ENCODE data around the gene CXCL8. TPM values are rescaled to one million over a fixed set of nuclear protein-coding genes. Genes with fewer than 3 reads are reported as not detected.

Gene CXCL8
- total RNA-seq, 2 experiments from 2014 or later, result 9.9 to 11.4 TPM

DNA sequence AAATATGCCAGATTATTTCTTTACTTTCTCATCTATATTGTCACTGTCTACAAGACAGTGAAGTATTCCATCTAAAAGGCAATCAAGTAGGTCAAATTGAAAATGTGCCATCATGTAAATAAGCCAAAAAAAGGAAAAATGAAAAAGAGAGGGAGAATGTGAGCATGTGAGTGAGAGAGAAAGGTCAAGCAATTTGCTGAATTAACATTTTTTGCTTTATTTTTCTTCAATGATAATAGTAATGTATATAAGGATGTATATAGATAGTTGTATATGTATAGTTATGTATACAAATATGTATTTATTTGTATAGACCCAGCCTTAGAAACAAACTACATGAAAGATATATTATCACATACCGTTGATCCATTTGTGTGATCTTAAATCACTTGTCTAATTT lies 11.5 kb downstream of the CXCL8 start:
- Histone ChIP-seq H3K4me1 (ENCODE audit: insufficient read depth, low read length) (no peaks in the 10 kb centered on the region), H3K36me3 (ENCODE audit: insufficient read depth, low read length) (no peaks in the 10 kb centered on the region), H3K27me3 (ENCODE audit: control insufficient read depth in 1 of 2, insufficient read depth in 2 of 2, low read length in 2 of 2) (no peaks in the 10 kb centered on the region), H3K4me3 (ENCODE audit: low read length) (no peak overlapping the region), H3K27ac (ENCODE audit: low read depth in 1 of 2, low read length in 2 of 2) (no peak overlapping the region), H3K9me3 (ENCODE audit: control insufficient read depth in 1 of 2, insufficient read depth in 1 of 2, low read length in 2 of 2) (no peaks in the 10 kb centered on the region)
- POLR2A ChIA-PET, result no interaction called here
- intact Hi-C loops (cut with DNase I, micrococcal nuclease), result no loop called here
- Mint-ChIP-seq H3K27ac (no peak overlapping the region), H3K4me3 (no peak overlapping the region), H3K4me1 (ENCODE audit: low read depth) (no peaks in the 10 kb centered on the region), H3K36me3 (ENCODE audit: low read depth) (no peaks in the 10 kb centered on the region), H3K9me3 (no peaks in the 10 kb centered on the region), H3K27me3 (no peaks in the 10 kb centered on the region)
- ATAC-seq (ENCODE audit: poor library complexity), result no peak
- TF ChIP-seq CTCF (IDR thresholded peaks at IDR 0.05), result no peak
- CTCF ChIA-PET, result no interaction called here
- DNase-seq, result no peak

- Histone ChIP-seq H3K36me3 (ENCODE audit: insufficient read depth, low read length) (no peaks in the 10 kb centered on the region), H3K4me1 (ENCODE audit: insufficient read depth, low read length) (no peaks in the 10 kb centered on the region), H3K27ac (ENCODE audit: low read depth in 1 of 2, low read length in 2 of 2) (no peak overlapping the region), H3K9me3 (ENCODE audit: control insufficient read depth in 1 of 2, insufficient read depth in 1 of 2, low read length in 2 of 2) (no peaks in the 10 kb centered on the region), H3K27me3 (ENCODE audit: control insufficient read depth in 1 of 2, insufficient read depth in 2 of 2, low read length in 2 of 2) (no peaks in the 10 kb centered on the region), H3K4me3 (ENCODE audit: low read length) (no peak overlapping the region)
- H3K4me1 Mint-ChIP-seq (ENCODE audit: low read depth), result no peaks in the 10 kb centered on the region
- no peak overlapping the region for H3K4me3 Mint-ChIP-seq
- ChIA-PET POLR2A (no interaction called here), CTCF (interaction anchor here (1.2 kb wide), 1 partner anchor 10 kb away, joined by 3 read pairs; no protein-coding TSS in a partner anchor)
- H3K36me3 Mint-ChIP-seq (ENCODE audit: low read depth), result no peaks in the 10 kb centered on the region
- DNase-seq (no peak), ATAC-seq (ENCODE audit: poor library complexity) (no peak)
- H3K27me3 Mint-ChIP-seq, result no peaks in the 10 kb centered on the region
- no peak for TF ChIP-seq CTCF (IDR thresholded peaks at IDR 0.05)
- H3K27ac Mint-ChIP-seq, result no peak overlapping the region
- intact Hi-C loops (cut with DNase I, micrococcal nuclease), result no loop called here
- H3K9me3 Mint-ChIP-seq, result no peaks in the 10 kb centered on the region
Observed at GRCh38 chr4:73752424-73752823, 12.1 kb downstream of the CXCL8 start.

- Histone ChIP-seq H3K4me3 (ENCODE audit: low read length) (no peak overlapping the region), H3K27me3 (ENCODE audit: control insufficient read depth in 1 of 2, insufficient read depth in 2 of 2, low read length in 2 of 2) (no peaks in the 10 kb centered on the region), H3K36me3 (ENCODE audit: insufficient read depth, low read length) (no peaks in the 10 kb centered on the region), H3K9me3 (ENCODE audit: control insufficient read depth in 1 of 2, insufficient read depth in 1 of 2, low read length in 2 of 2) (no peaks in the 10 kb centered on the region), H3K4me1 (ENCODE audit: insufficient read depth, low read length) (no peaks in the 10 kb centered on the region), H3K27ac (ENCODE audit: low read depth in 1 of 2, low read length in 2 of 2) (no peak overlapping the region)
- CTCF ChIA-PET, result interaction anchor here (1.2 kb wide), 1 partner anchor 9 kb away, joined by 3 read pairs; no protein-coding TSS in a partner anchor
- POLR2A ChIA-PET, result no interaction called here
- H3K4me1 Mint-ChIP-seq (ENCODE audit: low read depth), result no peaks in the 10 kb centered on the region
- H3K9me3 Mint-ChIP-seq, result no peaks in the 10 kb centered on the region
- DNase-seq, result no peak
- no peak overlapping the region for H3K27ac Mint-ChIP-seq
- H3K27me3 Mint-ChIP-seq, result no peaks in the 10 kb centered on the region
- TF ChIP-seq CTCF (IDR thresholded peaks at IDR 0.05), result no peak
- no peak for ATAC-seq (ENCODE audit: poor library complexity)
- H3K4me3 Mint-ChIP-seq, result no peak overlapping the region
- H3K36me3 Mint-ChIP-seq (ENCODE audit: low read depth), result no peaks in the 10 kb centered on the region
- intact Hi-C loops (cut with DNase I, micrococcal nuclease), result no loop called here
Observed at GRCh38 chr4:73753215-73753614, 12.8 kb downstream of the CXCL8 start.
